Measurements from ENCODE around the gene MEGF11.

The MEGF11 gene

DNA sequence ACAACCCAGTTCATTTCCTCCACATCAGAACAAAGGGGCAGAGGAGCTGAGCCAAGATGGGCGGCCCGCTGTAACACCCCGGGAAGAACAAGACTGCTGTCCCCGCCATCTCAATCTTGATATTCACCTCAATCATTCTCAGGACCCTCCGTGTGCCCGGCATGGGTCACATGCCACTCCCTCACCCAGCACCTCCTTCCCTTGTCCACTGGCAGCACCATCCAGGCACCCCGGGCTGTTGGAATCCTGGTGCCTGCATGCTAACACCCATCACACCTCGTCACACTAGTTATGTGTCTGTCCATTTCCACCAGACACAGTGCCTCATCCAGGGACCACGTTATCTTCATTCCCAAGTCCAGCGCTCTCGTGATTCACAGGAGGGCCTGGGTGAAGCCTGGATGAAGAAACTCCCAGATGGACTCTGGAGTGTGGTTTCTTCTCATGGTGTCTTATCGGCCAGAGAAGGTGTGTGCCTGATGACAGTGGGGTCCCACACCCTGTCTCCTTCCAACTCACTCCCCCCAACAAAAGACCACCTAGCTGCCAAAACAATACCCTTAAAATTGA is 16.7 kb downstream of the MEGF11 start:
- peaks cover 56% of the 10 kb centered on the region for H3K27me3 ChIP-seq (replicated peaks; ENCODE audit: control insufficient read depth, insufficient read depth, low read length)
- no peak for DNase-seq (ENCODE audit: low read depth)
- no peaks in the 10 kb centered on the region for H3K36me3 ChIP-seq (ENCODE audit: control insufficient read depth, insufficient read depth, low read length, severe bottlenecking)
- peaks cover 10% of the 10 kb centered on the region for H3K4me1 ChIP-seq (ENCODE audit: control insufficient read depth, insufficient read depth, low read length)
- no peaks in the 10 kb centered on the region for H3K9me3 ChIP-seq (ENCODE audit: control insufficient read depth, low read length)
- H3K9ac ChIP-seq (ENCODE audit: low read length): no peak overlapping the region
- no peak overlapping the region for H3K4me3 ChIP-seq (ENCODE audit: low read length)

- DNase-seq (ENCODE audit: low read depth): no peak
- Histone ChIP-seq H3K9ac (ENCODE audit: low read length) (no peak overlapping the region), H3K9me3 (ENCODE audit: control insufficient read depth, low read length) (no peaks in the 10 kb centered on the region), H3K27me3 (replicated peaks; ENCODE audit: control insufficient read depth, insufficient read depth, low read length) (peaks cover 46% of the 10 kb centered on the region), H3K4me3 (ENCODE audit: low read length) (no peak overlapping the region), H3K36me3 (ENCODE audit: control insufficient read depth, insufficient read depth, low read length, severe bottlenecking) (no peaks in the 10 kb centered on the region), H3K4me1 (ENCODE audit: control insufficient read depth, insufficient read depth, low read length) (peaks cover 10% of the 10 kb centered on the region)
Measured at GRCh38 chr15:66235866-66236265, 17.7 kb downstream of the MEGF11 start.

- H3K4me3 ChIP-seq (ENCODE audit: low read length): no peak overlapping the region
- H3K9ac ChIP-seq (ENCODE audit: low read length): no peak overlapping the region
- H3K36me3 ChIP-seq (ENCODE audit: control insufficient read depth, insufficient read depth, low read length, severe bottlenecking): no peaks in the 10 kb centered on the region
- DNase-seq (ENCODE audit: low read depth): no peak
- H3K27me3 ChIP-seq (replicated peaks; ENCODE audit: control insufficient read depth, insufficient read depth, low read length): peaks cover 40% of the 10 kb centered on the region
- peaks cover 10% of the 10 kb centered on the region for H3K4me1 ChIP-seq (ENCODE audit: control insufficient read depth, insufficient read depth, low read length)
- H3K9me3 ChIP-seq (ENCODE audit: control insufficient read depth, low read length): no peaks in the 10 kb centered on the region
Measured at GRCh38 chr15:66234798-66235197, 18.8 kb downstream of the MEGF11 start.

DNA sequence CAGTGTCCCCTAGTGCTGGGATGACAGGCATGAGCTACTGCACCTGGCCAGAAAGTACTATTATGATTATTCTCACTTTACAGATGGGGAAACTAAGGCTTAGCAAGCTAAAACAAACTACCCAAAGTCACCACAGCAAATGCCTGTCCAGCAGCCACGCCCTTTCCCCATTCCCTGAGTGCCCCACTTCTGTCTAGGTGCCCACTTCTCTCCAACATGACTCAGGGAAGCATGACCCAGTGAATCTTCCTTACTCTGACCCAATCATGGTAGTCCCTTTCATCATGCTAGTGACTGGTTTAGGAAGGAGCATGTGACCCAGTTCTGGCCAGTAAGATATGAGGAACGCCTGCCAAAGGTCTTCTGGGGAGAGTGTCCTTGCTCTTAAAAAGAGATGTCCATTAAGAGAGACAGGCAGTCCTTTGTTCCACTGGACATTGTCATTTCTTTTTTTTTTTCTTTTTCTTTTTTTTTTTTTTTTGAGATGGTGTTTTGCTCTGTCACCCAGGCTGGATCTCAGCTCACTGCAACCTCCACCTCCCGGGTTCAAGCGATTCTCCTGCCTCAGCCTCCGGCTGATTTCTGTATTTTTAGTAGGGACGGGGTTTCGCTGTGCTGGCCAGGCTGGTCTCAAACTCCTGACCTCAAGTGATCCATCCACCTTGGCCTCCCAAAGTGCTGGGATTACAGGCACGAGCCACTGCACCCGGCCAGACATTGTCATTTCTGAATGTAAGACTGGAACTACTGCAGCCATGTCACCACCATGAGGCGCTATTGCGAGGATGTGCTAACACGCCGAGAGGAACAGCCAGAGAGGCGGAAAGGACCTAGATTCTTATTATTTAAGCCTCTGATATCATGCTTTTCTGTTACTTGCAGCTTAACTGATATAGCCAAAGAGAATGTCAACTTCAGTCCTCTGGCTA is 19.8 kb downstream of the MEGF11 start:
- H3K9me3 ChIP-seq (ENCODE audit: control insufficient read depth, low read length): peaks cover 2% of the 10 kb centered on the region
- H3K36me3 ChIP-seq (ENCODE audit: control insufficient read depth, insufficient read depth, low read length, severe bottlenecking): no peaks in the 10 kb centered on the region
- H3K4me1 ChIP-seq (ENCODE audit: control insufficient read depth, insufficient read depth, low read length): peaks cover 10% of the 10 kb centered on the region
- H3K27me3 ChIP-seq (replicated peaks; ENCODE audit: control insufficient read depth, insufficient read depth, low read length): peaks cover 29% of the 10 kb centered on the region
- H3K9ac ChIP-seq (ENCODE audit: low read length): no peak overlapping the region
- DNase-seq (ENCODE audit: low read depth): no peak
- H3K4me3 ChIP-seq (ENCODE audit: low read length): no peak overlapping the region

- Histone ChIP-seq H3K36me3 (ENCODE audit: control insufficient read depth, insufficient read depth, low read length, severe bottlenecking) (no peaks in the 10 kb centered on the region), H3K27me3 (replicated peaks; ENCODE audit: control insufficient read depth, insufficient read depth, low read length) (peaks cover 19% of the 10 kb centered on the region), H3K4me1 (ENCODE audit: control insufficient read depth, insufficient read depth, low read length) (peaks cover 10% of the 10 kb centered on the region), H3K9me3 (ENCODE audit: control insufficient read depth, low read length) (peaks cover 4% of the 10 kb centered on the region), H3K9ac (ENCODE audit: low read length) (no peak overlapping the region), H3K4me3 (ENCODE audit: low read length) (no peak overlapping the region)
- no peak for DNase-seq (ENCODE audit: low read depth)
Measured at GRCh38 chr15:66232267-66232625, 21.3 kb downstream of the MEGF11 start.

DNA sequence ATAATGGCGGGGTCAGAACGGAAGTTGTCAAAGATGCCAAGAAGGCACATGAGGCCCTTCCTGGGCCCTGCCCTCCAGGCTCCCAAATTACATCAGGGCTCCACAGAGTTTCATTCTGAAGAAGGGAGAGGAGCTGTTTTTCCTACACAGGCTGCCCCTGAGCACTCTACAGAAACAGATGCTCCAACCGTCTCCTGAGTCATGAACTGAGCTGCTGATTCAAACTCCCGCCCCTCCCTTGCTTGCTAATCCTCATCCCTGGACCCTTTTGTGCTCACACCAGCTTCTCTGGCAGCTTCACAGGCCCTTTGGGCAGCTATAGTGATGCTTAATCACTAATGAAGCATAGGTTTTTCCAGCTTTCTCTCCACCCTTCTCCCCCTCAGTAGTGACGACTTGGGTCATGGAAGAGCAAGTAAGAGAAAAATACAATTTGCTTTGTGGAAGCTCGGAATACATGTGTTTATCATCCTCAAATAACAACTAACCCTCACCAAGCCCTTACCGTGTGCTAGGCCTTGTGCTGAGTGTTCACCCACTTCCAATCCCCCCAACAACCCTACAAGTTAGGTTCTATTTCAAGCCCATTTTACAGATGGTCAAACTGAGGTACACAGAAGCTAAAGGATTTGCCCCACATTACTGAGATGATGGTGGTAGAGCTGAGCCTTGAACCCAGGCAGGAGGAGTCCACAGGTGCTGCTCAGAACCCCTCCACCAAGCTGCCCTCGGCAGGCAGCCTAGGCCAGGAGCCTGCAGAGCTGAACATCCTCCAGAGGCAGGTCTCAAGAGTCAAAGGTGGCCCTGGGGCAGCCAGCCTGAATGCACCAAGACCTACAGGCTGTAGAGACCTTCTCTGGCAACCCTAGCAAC is 21.9 kb downstream of the MEGF11 start:
- Histone ChIP-seq H3K9me3 (ENCODE audit: control insufficient read depth, low read length) (peaks cover 4% of the 10 kb centered on the region), H3K4me3 (ENCODE audit: low read length) (no peak overlapping the region), H3K27me3 (replicated peaks; ENCODE audit: control insufficient read depth, insufficient read depth, low read length) (peaks cover 19% of the 10 kb centered on the region), H3K4me1 (ENCODE audit: control insufficient read depth, insufficient read depth, low read length) (peaks cover 10% of the 10 kb centered on the region), H3K9ac (ENCODE audit: low read length) (no peak overlapping the region), H3K36me3 (ENCODE audit: control insufficient read depth, insufficient read depth, low read length, severe bottlenecking) (no peaks in the 10 kb centered on the region)
- no peak for DNase-seq (ENCODE audit: low read depth)

- H3K4me1 ChIP-seq (ENCODE audit: control insufficient read depth, insufficient read depth, low read length): peaks cover 13% of the 10 kb centered on the region
- H3K36me3 ChIP-seq (ENCODE audit: control insufficient read depth, insufficient read depth, low read length, severe bottlenecking): no peaks in the 10 kb centered on the region
- H3K4me3 ChIP-seq (ENCODE audit: low read length): no peak overlapping the region
- peaks cover 4% of the 10 kb centered on the region for H3K9me3 ChIP-seq (ENCODE audit: control insufficient read depth, low read length)
- H3K9ac ChIP-seq (ENCODE audit: low read length): no peak overlapping the region
- no peak for DNase-seq (ENCODE audit: low read depth)
- H3K27me3 ChIP-seq (replicated peaks; ENCODE audit: control insufficient read depth, insufficient read depth, low read length): peaks cover 9% of the 10 kb centered on the region
Measured at GRCh38 chr15:66229790-66230465, 23.6 kb downstream of the MEGF11 start.

DNA sequence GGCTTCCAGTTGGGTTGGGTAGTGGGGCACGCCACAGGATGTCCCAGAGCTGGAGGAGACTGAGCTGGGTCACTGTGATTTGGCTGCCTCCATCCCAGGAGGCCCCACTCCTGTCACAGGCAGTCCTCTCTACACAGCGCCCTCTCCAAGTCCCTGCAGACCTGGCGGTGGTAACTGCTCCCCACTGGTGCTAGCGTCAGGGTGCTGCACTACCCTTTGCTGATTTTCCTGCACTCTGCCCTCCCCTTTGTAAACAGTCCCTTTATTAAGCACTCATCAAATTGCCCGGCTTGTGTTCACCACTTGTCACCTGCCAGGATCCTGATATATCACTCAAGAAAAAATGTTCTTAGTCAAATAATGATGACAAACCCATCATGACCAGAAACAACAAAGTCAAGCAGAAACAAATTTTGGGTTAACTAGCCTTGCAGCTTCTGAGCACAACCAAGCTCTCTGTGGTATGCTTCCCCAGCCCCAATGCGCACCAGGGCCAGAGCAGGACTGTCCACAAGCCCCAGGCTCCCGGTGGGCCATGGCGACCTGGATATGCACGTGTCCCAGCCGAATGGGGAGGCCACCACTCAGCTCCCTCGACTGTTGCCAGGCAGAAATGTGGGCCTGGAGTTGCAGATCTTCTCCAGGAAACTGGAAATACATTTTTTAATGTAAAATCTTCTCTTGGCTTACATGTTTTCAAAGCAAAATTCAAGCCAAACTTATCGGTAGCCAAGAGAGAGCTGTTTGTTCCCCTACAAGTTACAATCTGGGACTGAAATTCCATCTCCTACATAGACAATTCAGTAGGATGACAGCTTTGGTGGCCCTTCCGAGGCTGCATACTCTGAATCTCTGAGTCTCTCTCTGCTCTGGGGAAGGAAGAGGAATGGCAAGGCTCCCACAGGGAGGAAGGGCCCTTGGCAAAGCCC is 24.5 kb downstream of the MEGF11 start:
- DNase-seq (ENCODE audit: low read depth): no peak
- Histone ChIP-seq H3K27me3 (replicated peaks; ENCODE audit: control insufficient read depth, insufficient read depth, low read length) (peaks cover 9% of the 10 kb centered on the region), H3K4me1 (ENCODE audit: control insufficient read depth, insufficient read depth, low read length) (peaks cover 13% of the 10 kb centered on the region), H3K9me3 (ENCODE audit: control insufficient read depth, low read length) (peaks cover 4% of the 10 kb centered on the region), H3K4me3 (ENCODE audit: low read length) (no peak overlapping the region), H3K9ac (ENCODE audit: low read length) (no peak overlapping the region), H3K36me3 (ENCODE audit: control insufficient read depth, insufficient read depth, low read length, severe bottlenecking) (no peaks in the 10 kb centered on the region)

DNA sequence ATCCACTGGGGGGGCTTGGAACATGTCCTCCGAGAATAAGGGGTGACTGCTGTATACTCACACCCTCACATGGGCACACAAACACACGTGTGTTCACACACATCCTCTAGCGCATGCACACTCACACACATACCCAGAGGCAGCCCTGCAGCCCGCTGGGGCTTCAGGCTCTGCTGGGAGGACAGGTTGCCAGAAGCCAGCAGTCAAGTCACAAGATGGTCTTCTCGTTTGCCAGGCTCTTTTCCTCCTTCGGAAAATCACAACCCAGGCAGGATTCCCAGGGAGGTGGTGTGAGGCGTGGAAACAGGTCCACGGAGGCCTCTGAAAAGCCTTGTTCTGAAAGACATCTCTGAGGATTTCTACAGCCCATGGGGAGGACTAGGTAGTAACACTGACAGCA is 26.8 kb downstream of the MEGF11 start:
- Histone ChIP-seq H3K36me3 (ENCODE audit: control insufficient read depth, insufficient read depth, low read length, severe bottlenecking) (no peaks in the 10 kb centered on the region), H3K4me1 (ENCODE audit: control insufficient read depth, insufficient read depth, low read length) (peaks cover 4% of the 10 kb centered on the region), H3K9ac (ENCODE audit: low read length) (no peak overlapping the region), H3K27me3 (replicated peaks; ENCODE audit: control insufficient read depth, insufficient read depth, low read length) (peaks cover 19% of the 10 kb centered on the region), H3K4me3 (ENCODE audit: low read length) (no peak overlapping the region), H3K9me3 (ENCODE audit: control insufficient read depth, low read length) (peaks cover 4% of the 10 kb centered on the region)
- DNase-seq (ENCODE audit: low read depth): no peak

GRCh38 chr15:66225656-66226274 is 27.8 kb downstream of the MEGF11 start:
- DNase-seq (ENCODE audit: low read depth): no peak
- H3K4me1 ChIP-seq (ENCODE audit: control insufficient read depth, insufficient read depth, low read length): peaks cover 6% of the 10 kb centered on the region
- H3K36me3 ChIP-seq (ENCODE audit: control insufficient read depth, insufficient read depth, low read length, severe bottlenecking): no peaks in the 10 kb centered on the region
- H3K9ac ChIP-seq (ENCODE audit: low read length): no peak overlapping the region
- H3K9me3 ChIP-seq (ENCODE audit: control insufficient read depth, low read length): peaks cover 4% of the 10 kb centered on the region
- no peak overlapping the region for H3K4me3 ChIP-seq (ENCODE audit: low read length)
- peaks cover 22% of the 10 kb centered on the region for H3K27me3 ChIP-seq (replicated peaks; ENCODE audit: control insufficient read depth, insufficient read depth, low read length)
